HG03159 (cell line): ENCODE data around the gene KIF6.

Experiments
- ATAC-seq: cut with Tn5 transposase; IDR thresholded peaks from one replicate; pipeline ENCODE4 v1.9.1; 2021; ENCODE audit warnings: mild to moderate bottlenecking, moderate library complexity; ENCODE audit not compliant: unreplicated experiment

KIF6 gene

DNA sequence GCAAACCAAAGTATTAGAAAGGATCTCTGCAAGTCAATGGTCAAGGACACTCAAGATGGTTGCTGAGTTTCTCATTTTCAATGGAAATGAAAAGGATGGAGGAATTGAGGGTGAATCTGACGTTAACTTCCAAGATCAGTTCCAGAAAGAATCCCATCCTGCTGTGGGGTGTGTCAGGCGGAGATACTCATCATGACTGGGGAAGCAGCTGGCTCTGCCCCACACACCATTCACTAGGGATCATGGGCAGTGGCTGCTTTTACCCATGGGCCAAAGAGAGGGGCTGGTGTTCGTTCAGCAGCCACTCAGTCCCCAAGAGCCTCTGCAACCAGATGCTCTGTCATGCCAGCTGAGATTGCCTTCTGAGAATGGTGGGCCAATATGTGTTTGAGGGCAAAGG lies 300.4 kb downstream of the KIF6 start:
- ATAC-seq: no peak

DNA sequence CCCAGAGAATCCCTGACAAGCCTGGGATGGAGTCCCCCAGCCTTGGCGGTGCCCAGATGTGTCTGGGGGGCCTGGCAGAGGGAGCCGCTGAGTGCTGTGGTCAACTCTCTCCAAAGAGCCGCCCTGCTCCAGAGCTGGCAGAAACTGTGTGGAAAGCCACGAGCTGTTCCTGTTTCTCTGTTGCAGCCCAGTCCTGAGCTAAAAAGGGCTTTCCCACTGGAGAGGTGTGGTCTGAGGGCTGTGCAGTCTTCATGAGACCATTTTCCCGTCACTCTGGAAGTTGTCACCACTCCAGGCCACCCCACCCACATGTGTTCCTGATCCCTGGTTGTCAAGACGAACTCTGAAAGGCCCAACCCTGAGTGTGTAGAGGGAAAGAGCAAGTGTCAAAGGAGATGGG lies 303.0 kb downstream of the KIF6 start:
- ATAC-seq: no peak

- ATAC-seq: no peak
These were observed 303.6 kb downstream of the KIF6 start for GRCh38 chr6:39421383-39422225.

DNA sequence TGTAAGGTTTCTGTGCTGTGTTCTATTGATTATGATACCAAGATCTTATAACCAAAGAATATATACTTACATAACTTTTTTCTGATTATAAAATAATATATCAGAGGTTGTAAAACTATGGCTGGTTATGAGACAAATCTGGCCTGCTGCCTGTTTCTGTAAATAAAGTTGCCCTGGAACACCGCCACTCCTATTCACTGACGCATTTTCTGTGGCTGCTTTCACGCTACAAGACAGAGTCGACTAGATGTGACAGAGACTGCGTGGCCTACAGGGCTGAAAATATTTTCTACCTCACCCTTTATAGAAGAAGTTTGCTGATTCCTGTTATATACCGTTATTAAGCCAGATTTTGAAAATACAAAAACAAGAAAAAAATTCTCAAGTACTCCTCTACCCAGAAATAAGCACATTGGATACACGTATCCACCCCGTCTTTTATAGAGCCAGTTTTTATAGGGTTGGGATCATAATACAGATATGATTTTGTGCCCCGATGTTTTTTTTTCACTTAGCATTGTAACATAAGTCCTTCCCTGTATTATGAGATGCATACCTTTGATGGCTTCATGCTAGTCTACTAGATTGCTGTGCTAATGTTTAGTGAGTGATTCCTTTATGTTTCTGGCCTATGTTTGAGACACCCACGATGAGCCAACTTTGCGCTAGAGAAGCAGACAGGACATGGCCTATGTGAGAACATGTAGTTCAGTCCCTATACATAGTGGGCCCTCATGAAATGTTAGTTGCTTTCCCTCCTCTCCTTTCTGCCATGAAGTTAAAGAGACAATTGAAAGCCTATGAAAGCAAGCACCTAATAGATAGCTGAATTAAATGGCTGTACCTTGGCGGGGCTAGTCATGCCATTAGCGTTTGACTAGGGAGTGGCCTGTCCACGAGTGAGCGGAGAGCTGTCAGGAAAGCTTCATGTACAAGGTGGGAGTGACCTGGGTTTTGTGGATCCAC lies 304.6 kb downstream of the KIF6 start:
- no peak for ATAC-seq

- ATAC-seq: no peak
These were observed 305.6 kb downstream of the KIF6 start for GRCh38 chr6:39419607-39420006.

DNA sequence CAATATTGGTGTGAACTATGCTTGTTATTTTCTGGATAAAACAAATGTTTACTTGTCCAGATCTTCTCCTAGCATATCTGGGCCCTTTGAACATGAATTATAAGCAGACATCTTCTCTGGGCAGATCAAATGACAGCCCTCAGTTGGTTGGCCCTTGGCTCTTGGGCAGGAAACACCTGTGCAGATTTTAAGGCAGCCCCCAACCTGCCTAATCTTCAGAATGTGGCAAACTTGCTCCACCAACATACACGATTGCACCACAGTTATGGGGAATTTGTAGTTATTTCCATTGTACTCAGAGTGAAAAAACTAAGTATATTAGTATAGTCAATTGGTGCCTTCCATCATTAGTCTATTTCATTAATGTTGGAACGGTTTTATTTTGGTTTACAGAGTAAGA lies 307.8 kb downstream of the KIF6 start:
- no peak for ATAC-seq

DNA sequence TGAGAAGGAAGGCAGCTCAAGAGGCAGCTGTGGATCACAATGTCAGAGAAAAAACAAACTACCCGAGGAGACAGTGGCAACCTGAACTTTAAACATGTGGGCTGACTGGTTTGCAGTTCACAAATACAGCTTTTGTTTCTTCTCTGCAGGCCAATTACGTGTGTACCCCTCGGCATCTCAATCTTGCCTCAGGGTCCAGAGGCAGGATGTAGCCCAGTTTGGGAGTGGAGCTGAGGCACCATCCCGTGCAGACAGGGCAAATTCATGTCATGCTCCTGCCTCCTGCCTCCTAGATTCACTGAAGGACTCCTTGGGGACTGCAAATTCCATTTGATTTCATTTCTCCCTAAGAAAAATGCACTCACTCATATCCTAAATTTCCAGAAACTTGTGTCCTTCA lies 308.5 kb downstream of the KIF6 start:
- ATAC-seq: no peak

- no peak for ATAC-seq
These were observed 309.2 kb downstream of the KIF6 start for GRCh38 chr6:39416026-39416425.

GRCh38 chr6:39415482-39415881 lies 309.7 kb downstream of the KIF6 start:
- no peak for ATAC-seq

GRCh38 chr6:39411465-39411864 lies 313.7 kb downstream of the KIF6 start:
- ATAC-seq: no peak

- ATAC-seq: no peak
These were observed 314.2 kb downstream of the KIF6 start for GRCh38 chr6:39411001-39411400.

DNA sequence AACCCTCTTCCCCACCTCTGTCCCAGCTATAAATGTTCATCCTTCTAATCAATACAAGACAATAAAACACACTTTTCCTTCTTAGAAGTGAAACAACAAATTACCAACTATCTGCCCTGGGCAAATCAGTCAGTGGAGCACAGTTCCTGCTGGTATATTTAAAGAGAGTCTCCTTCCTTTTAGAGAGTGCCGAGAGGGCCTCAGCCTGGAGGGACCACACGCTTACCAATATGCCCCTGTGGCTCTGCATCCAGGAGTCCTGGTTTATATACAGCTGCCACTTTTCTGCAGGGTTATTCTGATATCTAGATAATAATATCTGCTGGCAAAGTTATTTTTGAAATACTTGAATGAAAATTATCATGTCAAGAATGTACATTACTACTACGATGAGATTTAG lies 315.3 kb downstream of the KIF6 start:
- ATAC-seq: no peak

DNA sequence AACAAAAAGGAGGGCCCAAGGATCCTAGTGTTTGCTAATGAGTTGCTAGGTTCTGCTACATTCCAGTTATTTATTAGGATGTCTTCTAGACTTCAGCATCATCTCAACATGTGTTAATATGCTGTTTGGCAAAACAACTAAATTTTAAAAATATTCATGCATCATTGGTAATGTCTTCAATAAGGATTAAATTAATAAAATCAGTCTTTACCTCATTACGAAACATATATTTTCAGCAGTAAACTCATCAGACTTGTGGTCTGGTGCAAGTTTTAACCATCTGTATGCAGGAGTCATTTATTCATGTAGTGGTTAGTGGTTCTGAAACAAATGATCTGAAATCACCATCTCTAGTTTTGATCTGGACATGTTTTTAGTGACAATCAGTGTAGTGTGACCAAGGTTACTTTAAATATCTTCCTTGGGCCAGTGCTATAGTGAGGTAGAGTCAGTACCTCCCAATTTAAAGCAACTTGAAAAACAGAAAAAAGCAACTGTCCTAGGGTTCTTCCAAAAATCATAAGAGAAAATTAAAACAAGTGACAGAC lies 317.7 kb downstream of the KIF6 start:
- peak; percentile 89 for ATAC-seq

DNA sequence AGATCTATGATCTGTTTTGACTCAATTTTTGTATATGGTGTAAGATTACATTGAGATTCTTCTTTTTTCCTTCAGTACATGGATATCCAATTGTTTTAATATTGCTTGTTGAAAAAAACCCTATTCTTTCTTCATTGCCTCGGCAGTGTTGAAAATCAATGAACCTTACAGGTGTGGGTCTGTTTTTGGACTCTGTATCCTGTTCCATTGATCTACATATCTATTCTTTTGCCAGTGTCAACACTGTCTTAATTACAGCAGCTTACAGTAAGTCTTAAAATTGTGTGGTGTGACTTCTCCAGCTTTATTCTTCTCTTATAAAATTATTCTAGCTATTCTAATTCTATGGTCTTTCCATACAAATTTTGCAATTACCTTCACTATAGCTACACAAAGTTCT lies 320.9 kb downstream of the KIF6 start:
- ATAC-seq: no peak

DNA sequence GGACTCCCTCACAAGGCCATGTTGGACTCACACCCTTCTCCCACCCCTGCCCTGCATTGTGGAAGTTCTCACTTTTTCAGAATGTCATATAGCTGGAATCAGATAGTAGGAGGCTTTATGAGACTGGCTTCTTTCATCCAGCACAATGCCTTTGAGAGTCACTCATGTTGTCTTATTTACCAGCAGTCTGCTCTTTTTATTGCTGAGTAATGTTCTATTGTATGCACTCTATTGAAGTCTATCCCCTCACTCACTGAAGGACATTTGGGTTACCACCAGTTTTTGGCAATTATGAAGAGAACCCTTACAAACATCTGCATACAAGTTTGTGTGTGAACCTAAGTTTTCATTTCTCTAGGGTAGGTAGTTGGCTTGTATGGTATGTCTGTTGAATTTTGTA lies 321.9 kb downstream of the KIF6 start:
- ATAC-seq: no peak

DNA sequence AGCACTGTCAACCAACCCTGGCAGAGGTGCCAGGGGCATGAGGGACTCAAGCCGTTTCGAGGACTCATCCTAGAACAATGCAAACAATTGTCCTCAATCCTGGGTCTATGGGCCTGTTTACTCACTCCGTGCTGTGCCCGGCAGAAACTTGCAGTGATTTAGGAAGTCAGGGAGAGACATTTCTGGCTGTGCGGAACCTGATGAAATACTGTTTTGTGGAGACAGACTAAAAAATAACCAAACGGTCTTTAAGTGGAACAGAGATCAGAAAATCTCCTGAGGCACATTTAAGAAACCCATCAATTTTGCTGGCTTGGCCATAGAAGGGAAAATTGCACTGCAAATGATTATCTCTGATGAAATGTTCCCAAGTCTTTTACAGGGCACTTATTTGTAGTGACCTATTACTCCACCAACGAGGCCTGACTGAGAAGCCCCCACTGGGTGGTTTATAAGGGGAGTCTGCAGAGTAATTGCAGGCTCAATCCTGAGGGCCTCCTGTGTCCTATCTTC lies 322.9 kb downstream of the KIF6 start:
- ATAC-seq: no peak

DNA sequence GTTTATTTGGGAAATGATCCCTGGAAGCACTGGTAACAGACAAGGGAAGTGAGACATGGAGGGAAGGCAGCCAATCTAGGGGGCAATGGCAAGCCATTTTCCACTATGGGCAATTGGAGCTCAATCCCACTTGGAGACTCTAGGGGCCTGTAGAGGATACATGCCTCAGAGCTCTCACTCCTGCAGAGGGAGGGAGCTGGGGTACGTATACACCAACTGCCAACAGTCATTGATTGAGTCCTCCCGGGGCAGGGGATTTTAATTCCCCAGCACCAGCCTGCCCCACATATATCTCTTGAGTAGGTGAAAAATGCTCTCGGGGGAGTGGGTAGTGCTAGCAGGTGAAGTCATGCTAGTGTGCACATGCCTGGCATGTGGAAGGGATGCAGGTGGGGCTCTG lies 323.8 kb downstream of the KIF6 start:
- ATAC-seq: no peak

GRCh38 chr6:39400026-39400425 lies 325.2 kb downstream of the KIF6 start:
- no peak for ATAC-seq

DNA sequence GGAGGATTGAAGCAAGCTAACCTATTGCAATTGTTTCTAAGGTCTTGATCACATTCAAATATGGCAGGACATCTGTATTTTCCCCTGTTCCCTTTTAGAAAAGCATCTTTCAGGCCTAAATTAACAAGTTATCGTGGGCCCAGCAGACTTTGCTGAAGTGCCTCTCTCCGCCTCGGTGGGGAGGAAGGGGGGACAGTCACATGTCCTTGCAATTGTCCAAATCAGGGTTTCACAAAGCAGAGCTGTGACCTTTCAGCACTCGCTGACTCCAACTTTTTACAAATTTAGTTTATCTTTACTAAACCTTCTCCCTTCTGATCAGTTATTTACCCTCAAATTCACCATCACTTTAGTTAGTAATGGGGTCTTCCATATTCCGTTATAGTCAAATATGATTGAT lies 328.4 kb downstream of the KIF6 start:
- no peak for ATAC-seq

DNA sequence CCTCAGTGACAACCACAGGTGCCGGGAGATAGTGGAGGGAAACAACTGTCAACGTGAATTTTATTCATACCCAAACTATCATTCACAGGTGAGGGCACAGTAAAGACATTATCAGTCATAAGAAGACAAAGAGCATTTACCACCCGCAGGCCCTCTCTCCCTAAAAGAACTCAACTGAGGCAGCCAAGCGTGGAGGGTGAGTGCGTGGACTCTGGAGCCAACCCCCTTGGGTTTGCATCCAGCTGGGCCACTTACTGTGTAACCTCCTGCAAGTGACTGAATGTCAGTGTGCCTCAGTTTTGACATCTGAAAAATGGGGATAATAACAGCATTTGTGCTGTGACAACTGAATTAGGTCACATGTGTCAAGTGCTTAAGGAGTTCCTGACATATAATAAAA lies 332.1 kb downstream of the KIF6 start:
- ATAC-seq: no peak

GRCh38 chr6:39391182-39391581 lies 334.0 kb downstream of the KIF6 start:
- ATAC-seq: no peak

- no peak for ATAC-seq
These were observed 335.8 kb downstream of the KIF6 start for GRCh38 chr6:39389484-39389767.
